IMR-90 (cell line): Measurements from ENCODE around the gene RASGEF1C. TPM values are rescaled to one million over a fixed set of nuclear protein-coding genes. Genes with fewer than 3 reads are reported as not detected.

Experiments used
- ATAC-seq: fragments of 200-7000 bp; cut with Tn5 transposase; 2 replicates; pipeline ENCODE4 v1.9.1; 2020; ENCODE audit warnings: low read depth, mild to moderate bottlenecking, moderate library complexity
- BruUV-seq: library from RNA; stranded (reverse); fragments of 400-500 nt; replicated peaks from 2 replicates; lab custom pipeline; 2021; lab: Mats Ljungman, UMichigan
- CTCF ChIA-PET: fragments of 300-600 bp; formaldehyde crosslinking; extraction: SDS; loops from one replicate; lab custom pipeline; 2021; ENCODE audit warnings: antibody characterized with exemption; lab: Yijun Ruan, JAX
- POLR2A ChIA-PET: fragments of 300-600 bp; sonication (Branson Sonifier 250); formaldehyde crosslinking; loops from one replicate; lab custom pipeline; 2022; ENCODE audit warnings: antibody characterized with exemption; ENCODE audit not compliant: unreplicated experiment; lab: Charles Lee
- DNase-seq: peaks from one replicate; pipeline ENCODE4 v3.0.0; 2013
- H2AFZ ChIP-seq: replicated peaks from 2 replicates; pipeline ENCODE3; 2013; ENCODE audit warnings: low read length, mild to moderate bottlenecking; ENCODE audit not compliant: poor library complexity
- H2AK5ac ChIP-seq: 2 replicates; pipeline ENCODE4 v1.6.1; 2013; ENCODE audit warnings: low read depth, low read length, inconsistent platforms
- H2AK9ac ChIP-seq: replicated peaks from 2 replicates; pipeline ENCODE3; 2013; ENCODE audit warnings: mild to moderate bottlenecking, low read depth, low read length, moderate library complexity; ENCODE audit not compliant: poor library complexity
- H2BK120ac ChIP-seq: 2 replicates; pipeline ENCODE4 v1.6.1; 2013; ENCODE audit warnings: low read depth, low read length, inconsistent platforms
- H2BK15ac ChIP-seq: 3 replicates; pipeline ENCODE4 v1.6.1; 2013; ENCODE audit warnings: low read depth, low read length, inconsistent platforms
- H2BK20ac ChIP-seq: 2 replicates; pipeline ENCODE4 v1.6.1; 2013; ENCODE audit warnings: low read depth, mild to moderate bottlenecking, inconsistent platforms, low read length, moderate library complexity
- H2BK5ac ChIP-seq: 2 replicates; pipeline ENCODE4 v1.6.1; 2013; ENCODE audit warnings: mild to moderate bottlenecking, low read depth, low read length, inconsistent platforms; ENCODE audit not compliant: poor library complexity, severe bottlenecking
- H3K14ac ChIP-seq: replicated peaks from 2 replicates; pipeline ENCODE4 v1.6.1; 2013; ENCODE audit warnings: low read depth, low read length, inconsistent platforms
- H3K18ac ChIP-seq: 2 replicates; pipeline ENCODE4 v1.6.1; 2013; ENCODE audit warnings: low read depth, low read length, control low read depth
- H3K23ac ChIP-seq: 2 replicates; pipeline ENCODE4 v1.6.1; 2013; ENCODE audit warnings: low read depth, low read length, inconsistent platforms
- H3K27ac ChIP-seq: 2 replicates; pipeline ENCODE4 v1.5.1; 2013; ENCODE audit warnings: mild to moderate bottlenecking, control low read depth, low read length; ENCODE audit not compliant: insufficient read depth
- H3K27me3 ChIP-seq: 2 replicates; pipeline ENCODE4 v1.6.1; 2013; ENCODE audit warnings: low read length; ENCODE audit not compliant: control insufficient read depth, insufficient read depth
- H3K36me3 ChIP-seq: 2 replicates; pipeline ENCODE4 v1.6.1; 2013; ENCODE audit warnings: low read length, mixed read lengths; ENCODE audit not compliant: control insufficient read depth, insufficient read depth
- H3K4ac ChIP-seq: 2 replicates; pipeline ENCODE4 v1.6.1; 2013; ENCODE audit warnings: low read depth, low read length, inconsistent platforms
- H3K4me1 ChIP-seq: 2 replicates; pipeline ENCODE4 v1.6.1; 2013; ENCODE audit warnings: low read length, mixed read lengths; ENCODE audit not compliant: control insufficient read depth, insufficient read depth
- H3K4me2 ChIP-seq: 2 replicates; pipeline ENCODE4 v1.6.1; 2013; ENCODE audit warnings: low read depth, mild to moderate bottlenecking, control low read depth, low read length, moderate library complexity
- H3K4me3 ChIP-seq: 2 replicates; pipeline ENCODE4 v1.5.1; 2013; ENCODE audit warnings: low read depth, mild to moderate bottlenecking, control low read depth, low read length, moderate library complexity; ENCODE audit not compliant: insufficient read depth
- H3K56ac ChIP-seq: 2 replicates; pipeline ENCODE4 v1.6.1; 2013; ENCODE audit warnings: low read length, inconsistent platforms; ENCODE audit not compliant: insufficient read depth; ENCODE audit errors: extremely low read depth
- H3K79me1 ChIP-seq, 2 experiments: 2 replicates each; pipeline ENCODE4 v1.6.1; 2013; ENCODE audit warnings: low read length in 2 of 2, inconsistent platforms in 1 of 2, low read depth in 1 of 2
- H3K9ac ChIP-seq: 2 replicates; pipeline ENCODE4 v1.6.1; 2013; ENCODE audit warnings: low read depth, low read length, control low read depth
- H3K9me1 ChIP-seq: 2 replicates; pipeline ENCODE4 v1.6.1; 2013; ENCODE audit warnings: low read length, inconsistent platforms; ENCODE audit not compliant: insufficient read depth
- H3K9me3 ChIP-seq: 2 replicates; pipeline ENCODE4 v1.6.1; 2013; ENCODE audit warnings: low read length; ENCODE audit not compliant: control insufficient read depth, insufficient read depth
- H4K20me1 ChIP-seq: 2 replicates; pipeline ENCODE4 v1.6.1; 2013; ENCODE audit warnings: low read length, inconsistent platforms; ENCODE audit not compliant: insufficient read depth
- H4K5ac ChIP-seq: 2 replicates; pipeline ENCODE4 v1.6.1; 2013; ENCODE audit warnings: mild to moderate bottlenecking, low read depth, low read length, control low read depth
- H4K8ac ChIP-seq, 2 experiments: 2 replicates each; pipeline ENCODE4 v1.6.1; 2013; ENCODE audit warnings: low read depth in 2 of 2, low read length in 2 of 2, control low read depth in 1 of 2, inconsistent platforms in 1 of 2
- H4K91ac ChIP-seq: 2 replicates; pipeline ENCODE4 v1.6.1; 2013; ENCODE audit warnings: low read depth, low read length, inconsistent platforms; ENCODE audit not compliant: insufficient read depth
- BHLHE40 ChIP-seq: fragments of 150-350 bp; IDR thresholded peaks from 2 replicates; pipeline ENCODE4 v1.6.1; 2016; ENCODE audit warnings: mild to moderate bottlenecking, low read depth, low read length
- CEBPB ChIP-seq: IDR thresholded peaks from 2 replicates; pipeline ENCODE4 v1.6.1; 2012; ENCODE audit warnings: low read depth, low read length, improper control_type of control experiment
- CHD1 ChIP-seq: IDR thresholded peaks from 2 replicates; pipeline ENCODE4 v1.6.1; 2012; ENCODE audit warnings: low read depth, low read length, improper control_type of control experiment
- FOS ChIP-seq: fragments of 150-350 bp; IDR thresholded peaks from 2 replicates; pipeline ENCODE4 v1.6.1; 2016; ENCODE audit warnings: low read depth, low read length
- MAFK ChIP-seq: IDR thresholded peaks from 2 replicates; pipeline ENCODE4 v1.6.1; 2012; ENCODE audit warnings: low read depth, low read length, improper control_type of control experiment
- MAZ ChIP-seq: IDR thresholded peaks from 2 replicates; pipeline ENCODE4 v1.6.1; 2012; ENCODE audit warnings: low read depth, mild to moderate bottlenecking, low read length, improper control_type of control experiment, moderate library complexity, borderline replicate concordance
- MXI1 ChIP-seq: IDR thresholded peaks from 2 replicates; pipeline ENCODE4 v1.6.1; 2012; ENCODE audit warnings: low read depth, mild to moderate bottlenecking, low read length, moderate library complexity, borderline replicate concordance
- NFE2L2 ChIP-seq: fragments of 150-350 bp; IDR thresholded peaks from 2 replicates; pipeline ENCODE4 v1.6.1; 2016; ENCODE audit warnings: low read depth, mild to moderate bottlenecking, low read length
- POLR2A ChIP-seq: IDR thresholded peaks from 2 replicates; pipeline ENCODE4 v1.6.1; 2012; ENCODE audit warnings: mild to moderate bottlenecking, low read depth, low read length
- RAD21 ChIP-seq: IDR thresholded peaks from 2 replicates; pipeline ENCODE4 v1.6.1; 2012; ENCODE audit warnings: low read length, improper control_type of control experiment
- RCOR1 ChIP-seq: IDR thresholded peaks from 2 replicates; pipeline ENCODE4 v1.6.1; 2012; ENCODE audit warnings: mild to moderate bottlenecking, low read length, improper control_type of control experiment; ENCODE audit not compliant: insufficient replicate concordance
- RFX5 ChIP-seq: IDR thresholded peaks from 2 replicates; pipeline ENCODE4 v1.8.0; 2012; ENCODE audit warnings: low read depth, mild to moderate bottlenecking, low read length, moderate library complexity
- SMC3 ChIP-seq: fragments of 150-350 bp; IDR thresholded peaks from 2 replicates; pipeline ENCODE4 v1.6.1; 2016; ENCODE audit warnings: low read depth, mild to moderate bottlenecking, antibody characterized with exemption, low read length, moderate library complexity
- WGBS, 2 experiments: methylation state at CpG; one replicate each; pipeline versions ENCODE4 v1.1.5 to v1.1.7; 2013; ENCODE audit warnings: missing lambda C conversion rate in 2 of 2; ENCODE audit not compliant: insufficient read length in 1 of 2; ENCODE audit errors: extremely low coverage in 2 of 2; 5-methylcytosine and 5-hydroxymethylcytosine counted together
- dilution Hi-C: fragments of 300-500 bp; cut with HindIII; formaldehyde crosslinking; loops from one replicate; pipeline ENCODE4 v1.14.3; 2018; ENCODE audit warnings: low sequenced_read_pairs; ENCODE audit not compliant: unreplicated experiment
- in situ Hi-C: fragments of 300-500 bp; cut with MboI; formaldehyde crosslinking; loops from 3 replicates; pipeline ENCODE4 v1.14.3; 2019; ENCODE audit warnings: low sequenced_read_pairs, inconsistent platforms, mixed read lengths
- intact Hi-C: fragments of 100-400 bp; cut with micrococcal nuclease; formaldehyde crosslinking; loops from 2 replicates; pipeline ENCODE4 v1.10.0; 2022
- polyA plus RNA-seq, 3 experiments: library from polyadenylated mRNA; depleted of rRNA; stranded (reverse); fragments of >200 nt; gene quantifications; 2 replicates each; pipeline ENCODE4 v1.2.3, GENCODE V29; 2012; ENCODE audit warnings: low replicate concordance in 1 of 3
- total RNA-seq: library from RNA; depleted of rRNA; stranded (reverse); fragments of >200 nt; gene quantifications from 2 replicates; pipeline ENCODE4 v1.2.3, GENCODE V29; 2012
- TF ChIP-seq, protein P1 (sequence below): fragments of 150-350 bp; IDR thresholded peaks from 2 replicates; pipeline ENCODE4 v1.6.1; 2016; ENCODE audit warnings: low read depth, mild to moderate bottlenecking, low read length, moderate library complexity, borderline replicate concordance
- TF ChIP-seq, protein P2 (sequence below): conservative IDR thresholded peaks from 2 replicates; pipeline ENCODE4 v1.5.1; 2012; ENCODE audit warnings: mild to moderate bottlenecking, low read depth, low read length, improper control_type of control experiment
- TF ChIP-seq, protein P3 (sequence below): fragments of 150-350 bp; IDR thresholded peaks from 2 replicates; pipeline ENCODE4 v1.6.1; 2017; ENCODE audit warnings: mild to moderate bottlenecking, antibody characterized with exemption, low read length, low read depth

The RASGEF1C gene
- total and polyA plus RNA-seq, 2 of the 4 experiments (the other 2 are of a cell fraction): not detected

DNA sequence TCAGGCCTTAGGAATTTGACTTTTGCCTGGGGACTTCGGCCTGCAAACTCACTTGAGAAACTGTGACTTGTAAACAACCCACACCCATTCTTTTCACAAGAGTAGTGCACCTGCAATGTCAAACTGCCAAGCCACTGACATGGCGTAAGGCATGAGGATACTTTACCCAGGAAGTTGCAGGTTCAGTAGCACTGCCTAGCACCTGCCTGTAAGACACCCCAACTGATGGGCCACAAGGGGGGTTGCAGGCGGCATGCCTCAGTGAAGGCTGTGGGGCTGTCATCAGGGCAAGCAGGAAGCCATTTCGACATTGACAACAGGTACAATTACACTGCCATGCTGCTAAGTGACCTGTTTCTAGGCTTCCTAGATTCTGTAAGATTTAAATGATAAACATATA, 41.3 kb upstream of the RASGEF1C start:
- no peak overlapping the region for H2BK15ac ChIP-seq
- no peak overlapping the region for H2AK9ac ChIP-seq
- no peaks in the 10 kb centered on the region for H3K27me3 ChIP-seq
- H2AFZ ChIP-seq: no peak overlapping the region
- H3K4me2 ChIP-seq: no peak overlapping the region
- no peak overlapping the region for H4K91ac ChIP-seq
- H3K4me3 ChIP-seq: no peak overlapping the region
- dilution Hi-C loops: no loop called here
- no peak overlapping the region for H2BK120ac ChIP-seq
- H3K9me1 ChIP-seq: no peaks in the 10 kb centered on the region
- no peak overlapping the region for H3K18ac ChIP-seq
- no peak overlapping the region for H2BK5ac ChIP-seq
- TF ChIP-seq FOS (no peak), RFX5 (no peak), SMC3 (no peak), CHD1 (no peak), RCOR1 (no peak), CEBPB (no peak), NFE2L2 (no peak), MXI1 (no peak), MAFK (no peak), RAD21 (no peak), BHLHE40 (no peak), POLR2A (no peak), MAZ (no peak)
- TF ChIP-seq, protein P1, sequence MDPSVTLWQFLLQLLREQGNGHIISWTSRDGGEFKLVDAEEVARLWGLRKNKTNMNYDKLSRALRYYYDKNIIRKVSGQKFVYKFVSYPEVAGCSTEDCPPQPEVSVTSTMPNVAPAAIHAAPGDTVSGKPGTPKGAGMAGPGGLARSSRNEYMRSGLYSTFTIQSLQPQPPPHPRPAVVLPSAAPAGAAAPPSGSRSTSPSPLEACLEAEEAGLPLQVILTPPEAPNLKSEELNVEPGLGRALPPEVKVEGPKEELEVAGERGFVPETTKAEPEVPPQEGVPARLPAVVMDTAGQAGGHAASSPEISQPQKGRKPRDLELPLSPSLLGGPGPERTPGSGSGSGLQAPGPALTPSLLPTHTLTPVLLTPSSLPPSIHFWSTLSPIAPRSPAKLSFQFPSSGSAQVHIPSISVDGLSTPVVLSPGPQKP: no peak
- TF ChIP-seq, protein P2, sequence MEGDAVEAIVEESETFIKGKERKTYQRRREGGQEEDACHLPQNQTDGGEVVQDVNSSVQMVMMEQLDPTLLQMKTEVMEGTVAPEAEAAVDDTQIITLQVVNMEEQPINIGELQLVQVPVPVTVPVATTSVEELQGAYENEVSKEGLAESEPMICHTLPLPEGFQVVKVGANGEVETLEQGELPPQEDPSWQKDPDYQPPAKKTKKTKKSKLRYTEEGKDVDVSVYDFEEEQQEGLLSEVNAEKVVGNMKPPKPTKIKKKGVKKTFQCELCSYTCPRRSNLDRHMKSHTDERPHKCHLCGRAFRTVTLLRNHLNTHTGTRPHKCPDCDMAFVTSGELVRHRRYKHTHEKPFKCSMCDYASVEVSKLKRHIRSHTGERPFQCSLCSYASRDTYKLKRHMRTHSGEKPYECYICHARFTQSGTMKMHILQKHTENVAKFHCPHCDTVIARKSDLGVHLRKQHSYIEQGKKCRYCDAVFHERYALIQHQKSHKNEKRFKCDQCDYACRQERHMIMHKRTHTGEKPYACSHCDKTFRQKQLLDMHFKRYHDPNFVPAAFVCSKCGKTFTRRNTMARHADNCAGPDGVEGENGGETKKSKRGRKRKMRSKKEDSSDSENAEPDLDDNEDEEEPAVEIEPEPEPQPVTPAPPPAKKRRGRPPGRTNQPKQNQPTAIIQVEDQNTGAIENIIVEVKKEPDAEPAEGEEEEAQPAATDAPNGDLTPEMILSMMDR: no peak
- TF ChIP-seq, protein P3, sequence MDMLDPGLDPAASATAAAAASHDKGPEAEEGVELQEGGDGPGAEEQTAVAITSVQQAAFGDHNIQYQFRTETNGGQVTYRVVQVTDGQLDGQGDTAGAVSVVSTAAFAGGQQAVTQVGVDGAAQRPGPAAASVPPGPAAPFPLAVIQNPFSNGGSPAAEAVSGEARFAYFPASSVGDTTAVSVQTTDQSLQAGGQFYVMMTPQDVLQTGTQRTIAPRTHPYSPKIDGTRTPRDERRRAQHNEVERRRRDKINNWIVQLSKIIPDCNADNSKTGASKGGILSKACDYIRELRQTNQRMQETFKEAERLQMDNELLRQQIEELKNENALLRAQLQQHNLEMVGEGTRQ: no peak
- H3K4ac ChIP-seq: no peak overlapping the region
- intact Hi-C loops: no loop called here
- no peak overlapping the region for H3K56ac ChIP-seq
- CTCF ChIA-PET: no interaction called here
- in situ Hi-C loops: no loop called here
- POLR2A ChIA-PET: no interaction called here
- H4K8ac ChIP-seq: no peak overlapping the region
- no peak for DNase-seq
- H3K9me3 ChIP-seq: peaks cover 60% of the 10 kb centered on the region
- H3K27ac ChIP-seq: no peak overlapping the region
- no peak overlapping the region for H3K9ac ChIP-seq
- no peak overlapping the region for H3K14ac ChIP-seq
- no peak overlapping the region for H2AK5ac ChIP-seq
- 100% methylated on average over 1 of the region's 4 CpGs; no CpG with 5 or more reads in 1 of the 2 experiments for WGBS, 2 experiments
- H3K23ac ChIP-seq: no peak overlapping the region
- no peaks in the 10 kb centered on the region for H4K20me1 ChIP-seq
- no peak overlapping the region for H4K5ac ChIP-seq
- no TSS peak for BruUV-seq
- H3K36me3 ChIP-seq: peaks cover 45% of the 10 kb centered on the region
- no peak overlapping the region for H2BK20ac ChIP-seq
- no peak for ATAC-seq
- no peaks in the 10 kb centered on the region for H3K79me1 ChIP-seq
- H3K4me1 ChIP-seq: no peaks in the 10 kb centered on the region
